A673 (cell line): ENCODE measurements around the gene KLRB1. TPM values are rescaled to one million over a fixed set of nuclear protein-coding genes. Genes with fewer than 3 reads are reported as not detected.
"Not testable (repeated sequence)": the region's sequence is repeated elsewhere in the genome, so short reads cannot be mapped to it uniquely, and the experiment has no call there.

Experiments used
- BruUV-seq: library from RNA; stranded (reverse); fragments of 400-500 nt; replicated peaks from 2 replicates; lab custom pipeline; 2021; lab: Mats Ljungman, UMichigan
- CTCF ChIA-PET: fragments of 300-600 bp; sonication (Branson Sonifier 250); formaldehyde crosslinking; loops from one replicate; lab custom pipeline; 2022; ENCODE audit warnings: antibody characterized with exemption; lab: Charles Lee
- POLR2A ChIA-PET: fragments of 300-600 bp; sonication (Branson Sonifier 250); formaldehyde crosslinking; loops from one replicate; lab custom pipeline; 2022; ENCODE audit warnings: antibody characterized with exemption; ENCODE audit not compliant: low non-redundant PET; lab: Charles Lee
- DNase-seq: peaks from one replicate; pipeline ENCODE4 v3.0.0-alpha.2; 2015; ENCODE audit warnings: low spot score
- H3K27ac ChIP-seq: fragments of 200-600 bp; sonication (generic); 2 replicates; pipeline ENCODE4 v1.5.1; 2016; ENCODE audit warnings: mixed run types, low read depth, mild to moderate bottlenecking, mixed read lengths, antibody characterized with exemption, low read length; ENCODE audit not compliant: poor library complexity, severe bottlenecking
- H3K27me3 ChIP-seq: fragments of 200-600 bp; sonication (generic); replicated peaks from 2 replicates; pipeline ENCODE4 v1.6.1; 2017; ENCODE audit warnings: mixed run types, low read depth, mild to moderate bottlenecking, mixed read lengths, antibody characterized with exemption, low read length; ENCODE audit not compliant: insufficient read depth, poor library complexity
- H3K36me3 ChIP-seq: fragments of 200-600 bp; sonication (generic); 2 replicates; pipeline ENCODE4 v1.6.1; 2016; ENCODE audit warnings: mixed run types, mild to moderate bottlenecking, mixed read lengths, antibody characterized with exemption, low read length; ENCODE audit not compliant: insufficient read depth, poor library complexity, severe bottlenecking
- H3K4me1 ChIP-seq: fragments of 200-600 bp; sonication (generic); 2 replicates; pipeline ENCODE4 v1.6.1; 2017; ENCODE audit warnings: mixed run types, mild to moderate bottlenecking, mixed read lengths, antibody characterized with exemption, low read length; ENCODE audit not compliant: insufficient read depth, poor library complexity, severe bottlenecking
- H3K4me3 ChIP-seq: fragments of 200-600 bp; sonication (generic); 2 replicates; pipeline ENCODE4 v1.5.1; 2016; ENCODE audit warnings: low read depth, mixed run types, mild to moderate bottlenecking, mixed read lengths, low read length; ENCODE audit not compliant: poor library complexity, severe bottlenecking
- H3K9me3 ChIP-seq: fragments of 200-600 bp; sonication (generic); 2 replicates; pipeline ENCODE4 v1.6.1; 2016; ENCODE audit warnings: mixed run types, low read depth, mild to moderate bottlenecking, mixed read lengths, antibody characterized with exemption, low read length; ENCODE audit not compliant: poor library complexity, severe bottlenecking
- EZH2 ChIP-seq: fragments of 200-600 bp; sonication (generic); IDR thresholded peaks from 2 replicates; pipeline ENCODE4 v1.6.1; 2017; ENCODE audit warnings: borderline replicate concordance, low read depth, mild to moderate bottlenecking, mixed read lengths, antibody characterized with exemption, low read length; ENCODE audit not compliant: poor library complexity, severe bottlenecking
- intact Hi-C: fragments of 100-400 bp; cut with micrococcal nuclease; formaldehyde crosslinking; loops from one replicate; pipeline ENCODE4 v1.10.0; 2022; ENCODE audit not compliant: unreplicated experiment
- total RNA-seq: library from RNA; stranded (reverse); gene quantifications from 2 replicates; pipeline ENCODE4 v1.2.3, GENCODE V29; 2021
- TF ChIP-seq, protein P1 (sequence below): fragments of 300-800, 200-600 bp; sonication (generic); conservative IDR thresholded peaks from 2 replicates; pipeline ENCODE4 v1.5.1; 2017; ENCODE audit warnings: low read depth, mild to moderate bottlenecking, antibody characterized with exemption, low read length, moderate library complexity, mixed read lengths

Gene KLRB1
- total RNA-seq, 1 experiment from 2014 or later, result not detected

- CTCF ChIA-PET, result no interaction called here
- POLR2A ChIA-PET, result no interaction called here
- intact Hi-C loops, result no loop called here
- TF ChIP-seq, protein P1, sequence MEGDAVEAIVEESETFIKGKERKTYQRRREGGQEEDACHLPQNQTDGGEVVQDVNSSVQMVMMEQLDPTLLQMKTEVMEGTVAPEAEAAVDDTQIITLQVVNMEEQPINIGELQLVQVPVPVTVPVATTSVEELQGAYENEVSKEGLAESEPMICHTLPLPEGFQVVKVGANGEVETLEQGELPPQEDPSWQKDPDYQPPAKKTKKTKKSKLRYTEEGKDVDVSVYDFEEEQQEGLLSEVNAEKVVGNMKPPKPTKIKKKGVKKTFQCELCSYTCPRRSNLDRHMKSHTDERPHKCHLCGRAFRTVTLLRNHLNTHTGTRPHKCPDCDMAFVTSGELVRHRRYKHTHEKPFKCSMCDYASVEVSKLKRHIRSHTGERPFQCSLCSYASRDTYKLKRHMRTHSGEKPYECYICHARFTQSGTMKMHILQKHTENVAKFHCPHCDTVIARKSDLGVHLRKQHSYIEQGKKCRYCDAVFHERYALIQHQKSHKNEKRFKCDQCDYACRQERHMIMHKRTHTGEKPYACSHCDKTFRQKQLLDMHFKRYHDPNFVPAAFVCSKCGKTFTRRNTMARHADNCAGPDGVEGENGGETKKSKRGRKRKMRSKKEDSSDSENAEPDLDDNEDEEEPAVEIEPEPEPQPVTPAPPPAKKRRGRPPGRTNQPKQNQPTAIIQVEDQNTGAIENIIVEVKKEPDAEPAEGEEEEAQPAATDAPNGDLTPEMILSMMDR, result no peak
- TF ChIP-seq EZH2, result no peak
- DNase-seq, result no peak
- Histone ChIP-seq H3K9me3 (no peaks in the 10 kb centered on the region), H3K4me1 (no peaks in the 10 kb centered on the region), H3K27ac (no peak overlapping the region), H3K36me3 (no peaks in the 10 kb centered on the region), H3K27me3 (no peaks in the 10 kb centered on the region), H3K4me3 (no peak overlapping the region)
- BruUV-seq, result no TSS peak
Measured at GRCh38 chr12:9606247-9606646, 1.5 kb downstream of the KLRB1 start.

- Histone ChIP-seq H3K9me3 (no peaks in the 10 kb centered on the region), H3K4me1 (no peaks in the 10 kb centered on the region), H3K27me3 (no peaks in the 10 kb centered on the region), H3K27ac (no peak overlapping the region), H3K36me3 (no peaks in the 10 kb centered on the region), H3K4me3 (no peak overlapping the region)
- DNase-seq, result no peak
- no TSS peak for BruUV-seq
- ChIA-PET CTCF (no interaction called here), POLR2A (no interaction called here)
- TF ChIP-seq, protein P1, result no peak
- TF ChIP-seq EZH2, result no peak
- intact Hi-C loops, result no loop called here
Measured at GRCh38 chr12:9605483-9605882, 2.2 kb downstream of the KLRB1 start.

GRCh38 chr12:9604287-9604686, 3.4 kb downstream of the KLRB1 start:
- no peak for DNase-seq
- TF ChIP-seq, protein P1, result no peak
- TF ChIP-seq EZH2, result no peak
- CTCF ChIA-PET, result no interaction called here
- Histone ChIP-seq H3K27me3 (no peaks in the 10 kb centered on the region), H3K4me1 (no peaks in the 10 kb centered on the region), H3K9me3 (no peaks in the 10 kb centered on the region), H3K4me3 (no peak overlapping the region), H3K27ac (no peak overlapping the region), H3K36me3 (no peaks in the 10 kb centered on the region)
- intact Hi-C loops, result no loop called here
- POLR2A ChIA-PET, result no interaction called here
- BruUV-seq, result no TSS peak

DNA sequence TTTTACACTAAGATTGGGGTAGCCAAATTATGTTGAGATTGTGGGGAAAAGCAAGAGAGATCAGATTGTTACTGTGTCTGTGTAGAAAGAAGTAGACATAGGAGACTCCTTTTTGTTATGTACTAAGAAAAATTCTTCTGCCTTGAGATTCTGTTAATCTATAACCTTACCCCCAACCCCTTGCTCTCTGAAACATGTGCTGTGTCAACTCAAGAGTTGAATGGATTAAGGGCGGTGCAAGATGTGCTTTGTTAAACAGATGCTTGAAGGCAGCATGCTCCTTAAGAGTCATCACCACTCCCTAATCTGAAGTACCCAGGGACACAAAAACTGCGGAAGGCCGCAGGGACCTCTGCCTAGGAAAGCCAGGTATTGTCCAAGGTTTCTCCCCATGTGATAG, 7.3 kb downstream of the KLRB1 start:
- H3K27ac ChIP-seq, H3K9me3 ChIP-seq, H3K4me3 ChIP-seq, H3K4me1 ChIP-seq, DNase-seq, H3K36me3 ChIP-seq, intact Hi-C loops, POLR2A ChIA-PET, BruUV-seq, H3K27me3 ChIP-seq, CTCF ChIA-PET: not testable (repeated sequence)
